ENCODE data around the gene TMEM79.

Gene TMEM79

DNA sequence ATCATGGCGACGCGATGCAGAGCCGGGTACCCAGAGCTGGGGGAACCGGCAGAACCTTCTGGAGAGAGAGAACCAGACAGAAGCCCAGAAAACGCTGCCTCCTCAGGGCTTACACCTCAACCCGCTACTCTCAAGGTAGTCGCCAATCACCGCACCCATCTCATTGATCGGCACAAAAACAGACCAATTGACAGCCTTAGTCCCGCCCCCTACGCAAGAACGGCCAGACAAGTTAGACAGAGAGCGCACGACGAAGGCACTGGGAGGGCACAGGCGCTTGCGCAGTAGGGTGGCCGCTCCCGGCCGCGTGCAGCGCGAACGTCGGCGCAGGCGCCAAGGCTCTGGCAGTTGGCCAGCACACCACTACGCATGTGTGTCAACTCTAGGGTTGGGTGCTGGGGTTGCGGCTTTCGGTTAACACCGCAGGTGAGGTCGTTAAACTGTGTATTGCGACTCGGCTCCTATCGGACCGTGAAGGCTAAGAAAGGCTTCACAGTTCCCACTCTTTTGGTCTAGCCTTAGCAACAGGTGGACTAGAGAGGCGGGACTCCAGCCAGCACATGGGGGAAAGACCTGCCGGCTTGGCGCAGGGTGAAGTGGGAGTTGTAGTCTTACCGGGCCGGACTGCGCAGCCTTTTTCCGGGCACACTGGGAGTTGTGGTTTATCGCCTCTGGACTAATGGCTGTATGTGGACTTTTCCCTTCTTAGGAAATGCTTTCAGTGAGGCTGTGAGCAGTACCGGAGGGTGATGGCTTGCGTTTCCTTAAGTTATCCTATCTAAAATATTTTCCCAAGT, 54.3 kb downstream of the TMEM79 start, which contains the start of the genes CCT3 and TSACC:
TSS of gene CCT3 (minus strand) at position 113 of the 797 bp plus-strand sequence. CDS start at position 5, 108 bp downstream.
TSS of gene TSACC (plus strand) at position 347 of the 797 bp plus-strand sequence. CDS start 1,232 bp downstream, outside the sequence.
- peaks cover 8 to 25% (median 18%) of the 10 kb centered on the region in 4 experiments for H3K36me3 ChIP-seq (ENCODE audit: control insufficient read depth in 4 of 4, insufficient read depth in 4 of 4, low read length in 3 of 4)
- peak; percentile 100 for DNase-seq
- no peaks in the 10 kb centered on the region for H3K27me3 ChIP-seq (replicated peaks in 2 of 5; ENCODE audit: control insufficient read depth in 4 of 5, insufficient read depth in 5 of 5, low read length in 4 of 5)
- POLR2A ChIA-PET: no interaction called here
- H3K4me3 ChIP-seq (ENCODE audit: control insufficient read depth in 1 of 7, extremely low read depth in 1 of 7, insufficient read depth in 4 of 7, low read depth in 2 of 7, low read length in 6 of 7): peak within 1 kb of the TSS; percentile 73 to 98 (median 92)
- CTCF ChIA-PET: interaction anchor here (1.2 to 1.3 kb wide), 3 partner anchors 8 to 60 kb away, joined by 3 to 5 read pairs (median 3); no protein-coding TSS in a partner anchor
- WGBS (ENCODE audit: insufficient coverage): under 1% methylated on average over 37 of the region's 47 CpGs
- H3K9me3 ChIP-seq (ENCODE audit: control extremely low read depth in 1 of 5, control insufficient read depth in 4 of 5, insufficient read depth in 2 of 5, low read depth in 1 of 5, low read length in 4 of 5): no peaks in the 10 kb centered on the region
- H3K4me1 ChIP-seq (ENCODE audit: control extremely low read depth in 1 of 4, control insufficient read depth in 4 of 4, insufficient read depth in 4 of 4, low read length in 3 of 4): peaks cover 6 to 22% (median 17%) of the 10 kb centered on the region in 4 experiments
- H3K27ac ChIP-seq (ENCODE audit: insufficient read depth in 1 of 2, low read depth in 1 of 2, low read length in 2 of 2, poor library complexity in 1 of 2, severe bottlenecking in 2 of 2): peak within 1 kb of the TSS; percentile 50 to 86

Data from common myeloid progenitor, CD34-positive (primary cell).